ENCODE measurements around the gene ICE2. TPM values are rescaled to one million over a fixed set of nuclear protein-coding genes. Genes with fewer than 3 reads are reported as not detected.

ICE2 gene
- total RNA-seq, 4 donors from 2014 or later, result 5.8 to 19.0 (median 14.3) TPM

- H3K27ac ChIP-seq, result peak overlapping the region; percentile 82 to 89 (median 88)
- H3K36me3 ChIP-seq, result peaks cover 0 to 22% of the 10 kb centered on the region in 2 donors
- DNase-seq (peak in 1 of 2 donors; percentile 56), ATAC-seq (peak; percentile 45 to 67)
- in situ Hi-C loops (cut with MboI; ENCODE audit: low sequenced_read_pairs in 4 of 4), result no loop called here
- TF ChIP-seq CTCF (IDR thresholded peaks at IDR 0.05 in 4 of 5, conservative IDR thresholded peaks at IDR 0.05 in 1 of 5), result no peak
- no peak for TF ChIP-seq POLR2A (IDR thresholded peaks at IDR 0.05)
- H3K27me3 ChIP-seq, result no peaks in the 10 kb centered on the region
- peaks cover 94 to 97% of the 10 kb centered on the region in 2 donors for H3K4me1 ChIP-seq
- peak overlapping the region in 1 of 4 donors; percentile 1 for H3K4me3 ChIP-seq
- intact Hi-C loops (cut with DNase I; ENCODE audit: low total_unique reads), result loop anchor here (2.0 kb wide), 1 partner anchor 23 kb away; the partner anchor contains the start of gene ANXA2
- no peaks in the 10 kb centered on the region for H3K9me3 ChIP-seq
Measured at GRCh38 chr15:60373745-60374144, 105.2 kb downstream of the ICE2 start.

GRCh38 chr15:60373327-60373726, 105.6 kb downstream of the ICE2 start:
- peak in 1 of 2 donors; percentile 39 for DNase-seq
- intact Hi-C loops (cut with DNase I; ENCODE audit: low total_unique reads) (no loop called here), in situ Hi-C loops (cut with MboI; ENCODE audit: low sequenced_read_pairs in 4 of 4) (no loop called here)
- peak in 1 of 2 donors; percentile 4 for ATAC-seq
- TF ChIP-seq CTCF (IDR thresholded peaks at IDR 0.05 in 4 of 5, conservative IDR thresholded peaks at IDR 0.05 in 1 of 5) (no peak), POLR2A (IDR thresholded peaks at IDR 0.05) (no peak)
- Histone ChIP-seq H3K9me3 (no peaks in the 10 kb centered on the region), H3K4me1 (peaks cover 92 to 93% of the 10 kb centered on the region in 2 donors), H3K36me3 (peaks cover 0 to 18% of the 10 kb centered on the region in 2 donors), H3K27ac (peak overlapping the region; percentile 82 to 89 (median 88)), H3K4me3 (no peak overlapping the region), H3K27me3 (no peaks in the 10 kb centered on the region)

GRCh38 chr15:60372756-60373155, 106.2 kb downstream of the ICE2 start:
- in situ Hi-C loops (cut with MboI; ENCODE audit: low sequenced_read_pairs in 4 of 4) (no loop called here), intact Hi-C loops (cut with DNase I; ENCODE audit: low total_unique reads) (no loop called here)
- Histone ChIP-seq H3K27ac (peak overlapping the region; percentile 82 to 89 (median 88)), H3K4me3 (no peak overlapping the region), H3K4me1 (peaks cover 86 to 88% of the 10 kb centered on the region in 2 donors), H3K27me3 (no peaks in the 10 kb centered on the region), H3K9me3 (no peaks in the 10 kb centered on the region), H3K36me3 (peaks cover 0 to 18% of the 10 kb centered on the region in 2 donors)
- DNase-seq (no peak), ATAC-seq (no peak)
- TF ChIP-seq CTCF (IDR thresholded peaks at IDR 0.05 in 4 of 5, conservative IDR thresholded peaks at IDR 0.05 in 1 of 5), result no peak
- no peak for TF ChIP-seq POLR2A (IDR thresholded peaks at IDR 0.05)

- no peak for ATAC-seq
- H3K36me3 ChIP-seq, result peaks cover 0 to 18% of the 10 kb centered on the region in 2 donors
- in situ Hi-C loops (cut with MboI; ENCODE audit: low sequenced_read_pairs in 4 of 4), result no loop called here
Measured at GRCh38 chr15:60372227-60372626, 106.7 kb downstream of the ICE2 start.

More at GRCh38 chr15:60372227-60372626, 106.7 kb downstream of the ICE2 start:
- no peak overlapping the region for H3K4me3 ChIP-seq
- TF ChIP-seq CTCF (IDR thresholded peaks at IDR 0.05 in 4 of 5, conservative IDR thresholded peaks at IDR 0.05 in 1 of 5) (no peak), POLR2A (IDR thresholded peaks at IDR 0.05) (no peak)
- no peak for DNase-seq
- no peaks in the 10 kb centered on the region for H3K27me3 ChIP-seq
- peak overlapping the region; percentile 82 to 89 (median 88) for H3K27ac ChIP-seq
- peaks cover 81 to 83% of the 10 kb centered on the region in 2 donors for H3K4me1 ChIP-seq
- intact Hi-C loops (cut with DNase I; ENCODE audit: low total_unique reads), result no loop called here
- H3K9me3 ChIP-seq, result no peaks in the 10 kb centered on the region
